Adrenal gland (tissue), 5 donors: Measurements from ENCODE around the gene ZHX3.

Experiments
- CTCF ChIP-seq, 6 experiments: fragments of 450-650 bp in 4 of 6; fragments of 200-600 bp in 2 of 6; sonication (generic) in 1 of 6; IDR thresholded peaks; 1 replicate in 5 of 6; 2 replicates in 1 of 6; pipeline versions ENCODE4 v1.5.1 to v1.8.0; 2016 to 2021; ENCODE audit warnings: antibody characterized with exemption in 6 of 6, mild to moderate bottlenecking in 2 of 6, moderate library complexity in 1 of 6
- POLR2A ChIP-seq, 2 donors: fragments of 450-650 bp; IDR thresholded peaks; one replicate each; pipeline ENCODE4 v1.6.1; 2017; ENCODE audit warnings: antibody characterized with exemption in 2 of 2, mild to moderate bottlenecking in 2 of 2, moderate library complexity in 1 of 2
- donor health status: DM: no; HTN: no; CAD: no.

- TF ChIP-seq CTCF (IDR thresholded peaks at IDR 0.05) = no peak
- TF ChIP-seq POLR2A (IDR thresholded peaks at IDR 0.05) = no peak
Observed at GRCh38 chr20:41232973-41233926, 84.3 kb downstream of the ZHX3 start.
